Tibial artery (tissue), 4 donors: ENCODE results near the gene CD3D.

Experiments
- DNase-seq, 2 donors: peaks; one replicate each; pipeline ENCODE4 v3.0.0-alpha.2; 2019
- H3K27ac ChIP-seq, 2 donors: fragments of 200-600 bp; sonication (generic) in 1 of 2; 1 replicate in 1 of 2; 2 replicates in 1 of 2; pipeline ENCODE4 v1.5.1; 2018 to 2019; ENCODE audit warnings: mild to moderate bottlenecking in 1 of 2
- H3K27me3 ChIP-seq, 2 donors: fragments of 200-600 bp; sonication (generic) in 1 of 2; one replicate each; pipeline versions ENCODE4 v1.5.1 to v1.6.0; 2016 to 2019
- H3K36me3 ChIP-seq, 3 donors: fragments of 200-600 bp; sonication (generic) in 2 of 3; one replicate each; pipeline ENCODE4 v1.5.1; 2016 to 2019; ENCODE audit warnings: mild to moderate bottlenecking in 2 of 3
- H3K4me1 ChIP-seq, 4 donors: fragments of 200-600 bp; sonication (generic) in 2 of 4; 1 replicate in 3 of 4; 2 replicates in 1 of 4; pipeline ENCODE4 v1.5.1; 2016 to 2019
- H3K4me3 ChIP-seq, 2 donors: fragments of 200-600 bp; sonication (generic) in 1 of 2; 1 replicate in 1 of 2; 2 replicates in 1 of 2; pipeline ENCODE4 v1.5.1; 2018 to 2019; ENCODE audit warnings: mild to moderate bottlenecking in 2 of 2
- H3K9me3 ChIP-seq, 3 donors: fragments of 200-600 bp; sonication (generic) in 1 of 3; one replicate each; pipeline ENCODE4 v1.5.1; 2016 to 2019
- CTCF ChIP-seq, 2 experiments: fragments of 200-600 bp in 1 of 2; fragments of 450-650 bp in 1 of 2; IDR thresholded peaks; one replicate each; pipeline ENCODE4 v1.5.1; 2017 to 2019; ENCODE audit warnings: antibody characterized with exemption in 2 of 2, mild to moderate bottlenecking in 1 of 2, moderate library complexity in 1 of 2
- intact Hi-C: fragments of 100-400 bp; cut with DNase I; formaldehyde crosslinking; loops from one replicate; pipeline ENCODE4 v1.15.0; 2023; ENCODE audit warnings: low total_unique reads

Gene CD3D

DNA sequence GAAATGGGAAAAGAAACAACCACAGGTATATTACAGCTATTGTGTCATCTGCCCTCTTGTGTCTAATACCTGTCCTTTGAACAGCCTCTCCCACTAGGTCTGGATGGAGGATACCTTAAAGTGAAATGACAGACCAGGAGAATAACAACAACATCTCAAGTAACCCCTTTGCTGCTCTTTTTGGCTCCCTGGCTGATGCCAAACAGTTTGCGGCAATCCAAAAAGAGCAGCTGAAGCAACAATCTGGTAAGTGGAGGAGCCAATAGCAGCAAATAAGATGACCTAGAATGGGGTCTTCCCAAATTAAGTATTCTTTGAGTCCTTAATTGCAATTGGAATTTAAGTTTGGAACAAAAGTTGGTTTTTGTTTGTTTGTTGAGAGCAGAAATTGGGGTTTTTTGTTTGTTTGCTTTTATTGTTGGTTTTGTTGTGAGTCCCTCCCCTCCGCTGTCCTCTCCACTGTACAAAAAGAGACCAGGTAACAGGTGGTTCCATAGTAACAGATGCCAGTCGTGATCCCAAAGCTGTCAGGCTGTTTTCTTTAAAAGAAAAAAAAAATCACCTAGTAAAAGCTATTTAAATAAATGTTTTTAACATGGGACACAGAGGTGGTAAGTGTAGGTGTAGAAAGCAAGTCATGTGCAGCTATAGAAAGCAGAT is 22.6 kb upstream of the CD3D start:
- H3K27me3 ChIP-seq: no peaks in the 10 kb centered on the region
- H3K36me3 ChIP-seq: peaks cover 41 to 53% (median 48%) of the 10 kb centered on the region in 3 donors
- TF ChIP-seq CTCF (IDR thresholded peaks at IDR 0.05): no peak
- H3K27ac ChIP-seq: no peak overlapping the region
- DNase-seq: no peak
- H3K4me3 ChIP-seq: no peak overlapping the region
- peaks cover 0 to 11% (median 1%) of the 10 kb centered on the region in 4 donors for H3K4me1 ChIP-seq
- H3K9me3 ChIP-seq: no peaks in the 10 kb centered on the region
- intact Hi-C loops: no loop called here

DNA sequence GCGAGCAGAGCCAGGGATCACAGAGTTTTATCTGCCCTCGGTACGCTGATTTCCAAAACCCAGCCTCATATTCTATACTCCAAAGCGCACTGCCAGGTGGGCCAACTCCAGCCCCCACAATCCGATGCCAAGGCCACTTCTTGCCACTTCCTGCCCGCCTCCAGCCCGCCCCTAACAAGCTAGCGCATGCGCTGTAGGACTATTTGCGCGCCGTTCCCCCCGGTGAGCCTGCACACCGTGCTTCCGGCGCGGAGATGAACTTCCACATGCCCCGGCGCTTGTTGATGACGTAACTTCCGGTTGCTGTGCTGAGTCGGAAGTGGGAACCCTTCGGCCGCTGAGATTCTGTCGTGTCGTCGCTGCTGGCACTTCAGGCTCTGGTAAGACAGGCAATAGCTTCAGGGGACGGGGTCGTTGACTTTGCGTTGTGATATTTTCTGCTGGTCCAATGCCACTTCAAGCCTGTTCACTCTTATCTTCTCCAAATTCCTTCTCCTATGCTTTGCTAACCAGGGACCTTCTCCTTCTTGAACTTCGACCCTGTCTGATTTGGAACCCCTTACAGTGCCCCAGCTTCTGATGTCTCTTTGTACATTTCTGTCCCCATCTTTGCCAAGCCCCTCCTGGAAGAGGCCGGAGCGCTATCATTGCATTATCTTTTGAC is 16.9 kb upstream of the CD3D start, which contains the start of gene UBE4A:
Gene UBE4A, plus strand, starts transcription at position 306 of the 664 bp plus-strand sequence. CDS start 5,481 bp downstream, outside the sequence.
- intact Hi-C loops: no loop called here
- H3K36me3 ChIP-seq: no peaks in the 10 kb centered on the region

GRCh38 chr11:118358071-118358470 is 15.6 kb upstream of the CD3D start:
- H3K4me3 ChIP-seq: no peak overlapping the region
- no peak overlapping the region for H3K27ac ChIP-seq
- H3K9me3 ChIP-seq: no peaks in the 10 kb centered on the region
- no peak for TF ChIP-seq CTCF (IDR thresholded peaks at IDR 0.05)
- no peaks in the 10 kb centered on the region for H3K27me3 ChIP-seq
- peaks cover 0 to 16% (median 2%) of the 10 kb centered on the region in 4 donors for H3K4me1 ChIP-seq
- no peaks in the 10 kb centered on the region for H3K36me3 ChIP-seq
- no peak for DNase-seq
- intact Hi-C loops: no loop called here

More for the DNA sequence above, 16.9 kb upstream of the CD3D start, which contains the start of gene UBE4A:
- peak within 1 kb of the TSS; percentile 83 to 88 for H3K4me3 ChIP-seq
- no peaks in the 10 kb centered on the region for H3K27me3 ChIP-seq
- H3K9me3 ChIP-seq: no peaks in the 10 kb centered on the region
- TF ChIP-seq CTCF (IDR thresholded peaks at IDR 0.05): no peak
- peaks cover 0 to 16% (median 2%) of the 10 kb centered on the region in 4 donors for H3K4me1 ChIP-seq
- peak; percentile 95 to 96 for DNase-seq
- peak within 1 kb of the TSS; percentile 66 to 74 for H3K27ac ChIP-seq

DNA sequence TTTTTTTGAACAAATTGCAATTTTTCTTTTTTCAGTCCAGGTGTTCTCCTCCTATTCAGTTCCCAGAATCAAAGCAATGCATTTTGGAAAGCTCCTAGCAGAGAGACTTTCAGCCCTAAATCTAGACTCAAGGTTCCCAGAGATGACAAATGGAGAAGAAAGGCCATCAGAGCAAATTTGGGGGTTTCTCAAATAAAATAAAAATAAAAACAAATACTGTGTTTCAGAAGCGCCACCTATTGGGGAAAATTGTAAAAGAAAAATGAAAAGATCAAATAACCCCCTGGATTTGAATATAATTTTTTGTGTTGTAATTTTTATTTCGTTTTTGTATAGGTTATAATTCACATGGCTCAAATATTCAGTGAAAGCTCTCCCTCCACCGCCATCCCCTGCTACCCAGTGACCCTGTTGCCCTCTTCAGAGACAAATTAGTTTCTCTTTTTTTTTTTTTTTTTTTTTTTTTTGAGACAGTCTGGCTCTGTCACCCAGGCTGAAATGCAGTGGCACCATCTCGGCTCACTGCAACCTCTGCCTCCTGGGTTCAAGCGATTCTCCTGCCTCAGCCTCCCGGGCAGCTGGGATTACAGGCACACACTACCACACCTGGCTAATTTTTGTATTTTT is 10.7 kb upstream of the CD3D start:
- TF ChIP-seq CTCF (IDR thresholded peaks at IDR 0.05): peak; percentile 22 to 29
- no peak overlapping the region for H3K27ac ChIP-seq
- H3K4me3 ChIP-seq: no peak overlapping the region
- no peak for DNase-seq
- H3K4me1 ChIP-seq: no peaks in the 10 kb centered on the region
- intact Hi-C loops: no loop called here
- H3K27me3 ChIP-seq: peaks cover 0 to 5% of the 10 kb centered on the region in 2 donors
- no peaks in the 10 kb centered on the region for H3K9me3 ChIP-seq
- no peaks in the 10 kb centered on the region for H3K36me3 ChIP-seq

GRCh38 chr11:118349475-118349874 is 7.0 kb upstream of the CD3D start:
- Histone ChIP-seq H3K4me3 (no peak overlapping the region), H3K9me3 (no peaks in the 10 kb centered on the region), H3K4me1 (no peaks in the 10 kb centered on the region), H3K27ac (no peak overlapping the region), H3K36me3 (no peaks in the 10 kb centered on the region), H3K27me3 (peaks cover 0 to 13% of the 10 kb centered on the region in 2 donors)
- intact Hi-C loops: loop anchor here (10.0 kb wide), 1 partner anchor 195 kb away; the partner anchor contains the start of gene SCN4B
- no peak for TF ChIP-seq CTCF (IDR thresholded peaks at IDR 0.05)
- no peak for DNase-seq
